ENCODE data around the gene RAD51AP2.

- TF ChIP-seq POLR2A (IDR thresholded peaks at IDR 0.05; ENCODE audit: low read length) (no peak), GATA1 (IDR thresholded peaks at IDR 0.05; ENCODE audit: low read depth, low read length) (no peak)
Measured at GRCh38 chr2:17538022-17538843, 20.0 kb upstream of the RAD51AP2 start.

Measured in erythroblast (primary cell).